HG02870 (cell line): ENCODE measurements around the gene NOTUM.
"Not testable (repeated sequence)": the region's sequence is repeated elsewhere in the genome, so short reads cannot be mapped to it uniquely, and the experiment has no call there.

Experiments used
- ATAC-seq: cut with Tn5 transposase; IDR thresholded peaks from one replicate; pipeline ENCODE4 v1.9.1; 2021; ENCODE audit warnings: mild to moderate bottlenecking, moderate library complexity; ENCODE audit not compliant: unreplicated experiment

The NOTUM gene

DNA sequence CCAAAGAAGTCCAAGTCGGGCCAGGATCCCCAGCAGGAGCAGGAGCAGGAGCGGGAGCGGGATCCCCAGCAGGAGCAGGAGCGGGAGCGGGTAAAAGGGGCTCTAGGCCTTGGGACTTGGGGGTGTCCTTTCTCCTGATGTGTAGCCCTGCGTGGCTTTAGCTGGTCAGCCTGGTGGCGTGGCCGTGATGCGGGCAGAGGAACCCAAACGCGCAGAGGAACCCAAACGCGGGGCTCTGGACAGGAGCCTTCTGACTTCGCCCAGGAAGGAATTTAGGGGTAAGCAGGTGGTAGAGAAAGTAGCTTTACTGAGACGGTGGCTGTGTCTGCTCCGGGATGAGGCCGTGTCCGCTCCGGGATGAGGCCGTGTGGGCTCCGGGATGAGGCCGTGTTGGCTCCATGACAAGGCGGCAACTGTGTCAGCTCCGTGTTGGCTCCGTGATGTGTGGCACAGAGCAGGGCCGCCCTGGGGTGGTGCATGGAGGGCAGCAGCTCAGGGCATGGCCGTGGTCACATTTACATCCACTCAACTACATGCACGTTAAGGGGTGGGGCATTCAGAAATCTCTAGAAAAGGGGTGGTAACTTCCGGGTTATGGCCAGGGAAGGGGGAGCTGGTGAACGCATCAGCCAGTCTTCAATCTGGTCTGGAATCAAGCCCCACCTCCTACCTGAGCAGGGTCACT lies 35.9 kb upstream of the NOTUM start:
- ATAC-seq = no peak

DNA sequence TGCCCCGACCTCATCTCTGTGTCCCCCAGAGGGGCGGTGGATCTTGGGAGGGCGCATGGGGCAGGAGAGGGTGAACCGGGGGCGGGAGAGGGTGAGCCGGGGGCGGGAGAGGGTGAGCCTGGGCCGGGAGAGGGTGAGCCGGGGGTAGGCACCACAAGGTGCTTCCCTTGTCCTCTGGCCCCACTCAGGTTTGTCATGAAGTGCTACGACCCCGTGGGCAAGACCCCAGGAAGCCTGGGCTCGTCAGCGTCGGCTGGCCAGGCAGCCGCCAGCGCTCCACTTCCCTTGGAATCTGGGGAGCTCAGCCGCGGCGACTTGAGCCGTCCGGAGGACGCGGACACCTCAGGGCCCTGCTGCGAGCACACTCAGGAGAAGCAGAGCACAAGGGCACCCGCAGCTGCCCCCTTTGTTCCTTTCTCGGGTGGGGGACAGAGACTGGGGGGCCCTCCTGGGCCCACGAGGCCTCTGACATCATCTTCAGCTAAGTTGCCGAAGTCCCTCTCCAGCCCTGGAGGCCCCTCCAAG lies 35.3 kb upstream of the NOTUM start:
- ATAC-seq = no peak

DNA sequence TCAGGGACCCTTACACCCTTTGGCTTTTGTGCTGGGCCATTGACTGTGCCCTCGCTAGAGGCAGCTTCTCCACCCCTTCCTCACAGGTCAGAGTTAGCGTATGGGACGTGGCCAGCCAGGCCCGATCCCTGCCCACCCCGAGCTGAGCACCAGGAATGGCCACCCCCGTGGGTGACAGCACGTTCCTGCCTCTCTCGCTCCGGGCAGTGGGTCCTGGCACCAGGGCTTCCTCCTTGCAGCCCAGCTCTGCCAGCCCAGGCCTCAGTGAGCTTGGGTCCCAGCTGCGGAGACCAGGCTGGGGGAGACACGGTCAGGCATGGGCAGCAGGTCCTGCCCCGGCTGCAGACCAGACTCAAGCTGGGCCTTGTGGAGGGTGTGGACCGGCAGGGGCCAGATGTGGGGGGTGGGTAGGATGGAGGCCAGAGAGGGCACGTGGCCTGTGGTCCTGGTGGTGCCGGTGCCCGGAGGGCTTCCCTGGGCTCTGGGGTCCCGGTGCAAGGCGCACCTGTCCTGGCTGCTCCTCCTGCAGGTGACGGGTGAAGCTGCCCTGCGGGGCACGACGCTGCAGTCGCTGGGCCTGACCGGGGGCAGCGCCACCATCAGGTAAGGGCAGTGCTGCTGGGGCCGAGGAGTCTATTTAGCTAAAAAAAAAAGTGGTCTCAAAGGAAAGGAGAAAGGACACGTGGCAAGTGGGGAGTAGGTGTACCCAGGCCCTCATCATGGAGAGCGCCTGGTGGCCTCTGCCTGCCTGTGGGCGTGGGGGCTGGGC lies 34.7 kb upstream of the NOTUM start:
- ATAC-seq = no peak

DNA sequence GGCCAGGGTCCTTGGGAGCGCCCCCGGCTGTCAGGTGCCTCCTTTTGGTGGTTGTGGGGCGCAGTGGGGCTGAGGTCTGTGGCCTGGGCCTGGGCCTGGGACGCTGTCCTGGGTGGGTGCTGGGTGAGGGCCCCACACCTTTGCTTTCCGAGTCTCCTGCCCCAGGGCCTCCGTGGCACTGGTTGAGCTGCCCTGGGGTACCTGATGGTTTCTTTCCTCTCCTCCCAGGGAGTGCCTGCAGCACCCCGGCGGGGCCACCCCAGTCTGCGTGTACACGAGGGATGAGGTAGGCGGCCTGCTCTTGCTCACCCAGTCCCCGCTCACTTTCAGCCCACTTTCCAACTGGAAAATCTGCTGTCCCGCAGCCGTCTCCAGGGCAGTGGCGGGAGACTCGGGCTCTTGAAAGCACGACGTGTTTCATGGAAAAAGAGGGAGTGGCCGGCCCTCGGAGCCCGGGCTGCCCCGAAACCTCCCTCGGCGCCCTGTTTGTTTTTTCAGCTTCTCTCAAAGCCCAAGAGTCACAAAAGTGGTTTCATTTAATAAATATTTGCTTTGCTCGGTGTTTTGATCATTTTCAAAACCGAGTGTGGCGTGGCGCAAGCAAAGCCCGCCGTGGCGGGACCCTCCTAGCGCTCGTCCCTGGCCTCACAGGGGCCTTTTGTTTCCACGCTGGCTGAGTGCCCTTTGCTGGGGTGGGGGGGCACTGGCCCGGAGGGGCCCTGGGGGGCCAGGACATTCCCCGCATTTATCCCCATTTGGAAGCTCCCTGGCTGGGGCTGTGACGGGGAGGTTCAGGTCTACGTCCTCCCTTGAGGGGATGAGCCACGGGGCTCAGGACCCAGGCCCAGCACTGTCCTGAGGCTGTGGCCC lies 33.8 kb upstream of the NOTUM start:
- no peak for ATAC-seq

DNA sequence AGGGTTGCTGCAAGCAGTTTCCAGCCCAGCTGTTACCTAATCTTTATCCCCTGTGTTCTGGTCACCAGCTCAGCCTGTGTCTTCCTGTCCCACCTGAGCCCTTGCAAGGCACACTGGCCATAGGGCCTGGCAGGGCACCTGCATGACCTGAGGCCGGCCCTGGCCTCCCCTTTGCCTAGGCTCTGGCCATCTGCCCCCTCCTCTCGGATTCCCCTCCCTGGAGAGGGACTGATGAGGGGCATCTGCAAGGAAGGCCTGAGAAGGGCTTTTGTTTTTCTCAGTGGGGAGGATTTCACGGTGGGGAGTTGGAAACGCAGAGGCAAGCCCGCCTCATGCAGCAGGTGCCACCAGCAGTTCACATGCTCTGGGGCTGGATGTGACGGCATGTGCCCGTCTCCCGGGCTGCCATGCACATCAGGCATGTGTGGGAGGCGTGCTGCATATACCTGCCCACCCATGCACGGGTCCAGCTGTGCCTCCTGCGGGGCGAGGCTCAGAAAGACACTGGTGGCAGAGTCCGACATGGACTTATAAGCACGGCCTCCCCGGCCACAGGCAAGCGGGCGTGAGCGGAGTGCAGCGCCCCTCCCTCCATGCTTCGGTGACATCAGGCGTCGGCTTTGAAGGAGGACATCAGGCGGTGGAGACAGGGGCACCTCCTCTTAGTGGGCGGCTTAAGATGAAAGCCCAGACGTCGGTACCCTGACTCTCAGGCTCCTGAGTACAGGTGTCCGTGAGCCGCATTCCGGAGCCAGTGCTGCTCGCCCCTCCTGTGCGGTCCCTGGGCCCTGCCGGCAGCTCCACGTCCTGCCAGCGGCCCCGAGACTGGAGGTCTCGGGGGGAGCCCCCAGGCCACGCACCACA lies 33.0 kb upstream of the NOTUM start:
- no peak for ATAC-seq

DNA sequence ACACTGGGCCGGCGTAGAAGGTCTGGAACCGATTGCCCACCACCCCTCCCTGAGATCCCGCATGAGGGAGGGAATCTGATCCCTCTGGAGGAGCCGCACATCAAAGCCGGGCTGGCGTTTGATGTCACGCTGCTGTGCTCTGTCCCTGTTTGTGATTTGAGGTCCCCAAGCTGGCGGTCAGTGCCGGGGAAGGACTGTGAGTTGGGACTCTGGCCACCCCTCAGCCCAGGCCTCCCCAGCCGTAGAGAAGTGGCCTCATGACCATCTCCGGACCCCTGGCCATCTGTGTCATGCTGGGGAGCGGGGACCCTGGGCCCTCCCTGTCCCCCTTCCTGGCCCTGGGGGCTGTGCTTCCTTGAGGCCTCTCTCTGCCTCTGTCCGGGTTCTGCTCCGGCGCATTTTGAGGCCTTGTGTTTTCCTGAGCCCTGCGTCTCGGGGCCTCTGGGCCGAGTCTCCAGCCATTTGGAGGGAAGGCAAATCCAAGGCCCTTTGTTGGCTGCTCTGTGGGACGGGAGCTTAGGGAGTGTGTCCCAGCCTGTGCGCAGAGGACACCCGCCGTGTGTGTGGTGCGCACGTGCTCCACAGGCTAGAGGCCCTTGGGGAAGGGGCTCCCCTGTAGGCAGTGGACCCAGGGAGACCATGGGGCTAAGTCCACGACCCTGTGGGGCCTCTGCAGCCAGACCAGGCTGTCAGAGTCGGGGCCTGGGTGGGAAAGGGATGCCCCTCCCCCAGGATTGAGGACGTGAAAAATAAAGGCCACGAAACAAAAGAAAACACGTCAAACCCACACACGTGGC lies 31.5 kb upstream of the NOTUM start:
- ATAC-seq = no peak

DNA sequence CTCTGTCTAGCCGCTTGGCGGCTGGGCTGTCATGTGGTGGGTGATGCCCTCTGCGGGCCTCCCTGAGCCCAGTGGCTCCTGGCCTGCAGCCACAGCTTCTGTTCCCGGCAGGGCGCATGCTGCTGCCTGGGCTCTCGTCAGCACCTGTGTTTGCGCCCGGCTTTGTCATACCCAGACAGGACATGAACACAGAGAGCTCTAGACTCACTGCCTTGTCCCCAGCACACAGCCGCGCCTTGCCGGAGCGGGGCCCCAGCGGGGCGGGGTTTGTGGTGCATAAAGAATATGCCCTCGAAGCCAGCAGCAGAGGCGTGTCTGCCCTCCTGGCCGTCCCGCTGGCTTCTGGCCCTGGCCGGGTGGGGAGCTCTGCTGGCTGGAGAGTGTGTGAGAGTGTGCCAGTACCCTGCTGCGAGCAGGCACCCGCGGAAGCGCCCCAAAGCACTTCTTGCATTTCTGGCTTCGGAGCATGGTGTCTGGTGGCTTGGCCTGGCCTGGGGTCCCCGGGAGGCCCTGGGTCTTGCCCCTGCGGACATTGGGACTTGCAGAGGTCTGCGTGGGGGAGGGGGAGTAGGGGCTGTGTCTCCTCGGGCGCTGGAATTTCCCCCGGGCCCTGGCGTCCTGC lies 30.8 kb upstream of the NOTUM start:
- ATAC-seq = no peak

DNA sequence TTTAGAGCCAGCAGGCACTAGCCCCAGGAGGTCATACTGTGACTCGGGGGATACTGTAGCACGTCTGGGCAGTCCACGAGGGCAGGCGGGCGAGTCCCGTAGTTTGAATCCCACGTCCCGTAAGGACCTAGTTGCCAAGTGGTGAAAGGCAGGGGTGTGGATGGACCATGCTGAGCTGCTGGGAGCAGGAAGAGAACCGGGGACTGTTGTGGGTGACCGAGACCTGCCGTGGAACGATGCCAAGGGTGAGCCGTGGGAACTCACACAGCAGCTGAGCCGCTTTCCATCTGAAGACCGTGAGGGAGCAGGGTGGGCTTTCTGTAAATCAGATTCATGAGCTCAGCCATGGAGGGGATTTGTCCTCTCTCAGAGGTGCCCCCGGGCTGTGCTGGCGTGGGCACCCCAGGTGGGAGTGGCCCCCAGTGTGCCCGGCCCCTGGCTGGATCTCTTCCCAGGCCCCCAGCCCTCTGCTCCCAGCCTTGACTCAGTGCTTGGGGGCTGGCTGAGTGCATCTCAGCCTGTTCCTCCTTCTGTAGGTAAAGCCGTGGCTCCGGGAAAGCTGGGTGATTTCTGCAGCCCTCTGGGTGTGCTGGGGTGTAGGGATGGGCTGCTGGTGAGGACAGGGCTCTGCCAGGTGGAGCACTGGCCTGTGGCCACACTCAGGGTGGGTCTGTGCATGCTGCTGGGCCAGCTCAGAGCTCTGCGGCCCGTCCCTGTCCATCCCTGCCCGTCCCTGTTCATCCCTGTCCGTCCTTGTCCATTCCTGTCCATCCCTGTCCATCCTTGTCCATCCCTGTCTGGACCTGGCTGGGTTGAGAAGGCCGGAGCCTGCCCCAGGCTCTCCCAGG lies 30.1 kb upstream of the NOTUM start:
- no peak for ATAC-seq

DNA sequence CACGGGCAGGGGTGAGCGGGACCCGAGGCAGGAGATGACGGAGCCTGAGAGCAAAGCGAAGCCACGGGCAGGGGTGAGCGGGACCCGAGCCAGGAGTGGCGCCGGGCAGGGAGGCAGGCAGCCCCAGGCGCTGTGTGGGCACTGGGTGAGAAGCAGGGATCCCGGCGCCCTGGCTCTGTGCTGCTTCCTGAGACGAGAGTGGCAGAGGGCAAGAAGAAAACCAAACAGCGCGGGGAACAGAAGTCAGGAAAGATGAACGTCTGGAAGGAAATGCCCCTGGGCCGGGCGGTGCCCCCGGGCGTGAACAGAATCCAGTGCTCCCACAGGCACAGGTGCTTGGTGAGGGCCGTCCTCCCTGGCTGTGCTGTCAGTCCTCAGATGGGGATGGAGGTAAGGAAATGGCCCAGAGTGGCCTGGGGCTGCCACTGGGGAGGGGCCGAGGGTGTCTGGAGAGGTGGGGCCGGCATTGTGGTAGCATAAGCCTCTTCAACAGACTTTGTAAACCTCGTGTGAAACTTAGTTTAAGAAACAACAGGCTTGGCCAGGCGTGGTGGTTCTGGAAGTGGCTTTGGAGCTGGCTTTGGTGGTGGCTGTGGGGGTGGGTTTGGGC lies 26.3 kb upstream of the NOTUM start:
- no peak for ATAC-seq

DNA sequence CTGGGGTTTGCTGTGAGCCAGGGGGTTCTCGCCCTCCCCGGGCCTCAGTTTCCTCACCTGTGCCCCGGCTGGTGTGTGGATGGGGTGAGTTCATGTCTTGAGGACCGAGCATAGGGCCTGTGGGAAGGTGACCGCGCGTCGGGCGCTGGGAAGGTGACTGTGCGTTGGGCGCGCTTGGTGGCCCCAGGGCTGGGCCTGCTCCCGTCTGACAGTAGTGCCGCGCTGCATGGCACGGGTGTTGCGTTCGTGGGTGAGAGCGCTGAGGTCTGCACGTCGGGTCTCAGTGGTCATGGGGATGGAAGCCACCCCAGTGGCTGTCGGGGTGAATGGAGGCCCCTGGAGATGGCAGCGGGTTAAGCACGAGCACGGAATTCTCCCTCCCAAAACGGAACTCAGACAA lies 25.6 kb upstream of the NOTUM start:
- no peak for ATAC-seq

DNA sequence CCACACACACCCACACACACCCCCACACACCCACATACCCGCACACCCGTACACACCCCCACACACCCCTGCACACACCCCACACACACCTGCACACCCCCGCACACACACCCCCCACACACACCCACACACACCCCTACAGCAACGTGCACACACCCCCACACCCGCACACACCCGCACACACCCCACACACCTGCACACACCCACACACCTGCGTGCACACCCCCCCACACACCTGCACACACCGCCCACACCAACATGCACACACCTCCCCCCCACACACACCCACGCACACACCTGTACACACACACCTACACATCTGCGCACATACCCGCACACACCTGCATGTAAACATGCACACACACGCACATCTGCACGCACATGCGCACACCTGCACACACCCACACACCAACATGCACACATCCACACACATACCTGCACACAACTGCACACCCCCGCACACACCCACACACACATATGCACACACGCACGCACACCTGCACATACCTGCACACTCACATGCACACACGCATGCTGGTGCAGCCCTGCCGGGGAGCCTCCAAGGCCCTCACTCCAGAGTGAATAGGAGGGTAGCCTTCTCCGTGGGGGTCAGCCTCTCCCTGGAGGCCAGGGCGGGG lies 23.9 kb upstream of the NOTUM start:
- no peak for ATAC-seq

DNA sequence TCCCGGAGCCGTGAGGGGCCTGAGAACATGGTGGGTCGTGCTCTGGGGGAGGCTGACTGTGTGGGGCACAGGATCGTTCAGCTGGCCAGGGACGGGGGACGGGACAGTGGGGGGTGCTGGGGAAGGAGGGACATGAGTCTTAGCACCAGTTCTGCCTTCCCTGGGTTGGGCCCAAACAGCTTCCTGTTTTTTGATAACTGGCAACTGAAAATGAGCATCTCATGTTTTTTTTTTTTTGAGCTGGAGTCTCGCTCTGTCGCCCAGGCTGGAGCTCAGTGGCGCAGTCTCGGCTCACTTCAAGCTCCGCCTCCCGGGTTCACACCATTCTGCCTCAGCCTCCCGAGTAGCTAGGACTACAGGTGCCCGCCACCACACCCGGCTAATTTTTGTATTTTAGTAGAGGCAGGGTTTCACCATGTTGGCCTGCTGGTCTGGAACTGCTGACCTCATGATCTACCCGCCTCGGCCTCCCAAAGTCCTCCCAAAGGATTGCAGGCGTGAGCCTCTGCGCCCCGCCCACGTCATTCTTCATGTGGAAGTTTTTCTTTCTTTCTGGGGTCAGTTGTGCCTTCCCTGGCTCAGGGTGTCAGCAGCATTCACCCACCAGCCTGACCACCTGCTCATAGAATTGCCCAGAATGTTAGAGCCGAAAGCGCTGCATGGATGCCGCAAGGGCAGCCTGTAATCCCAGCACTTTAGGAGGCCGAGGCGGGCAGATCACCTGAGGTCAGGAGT lies 22.8 kb upstream of the NOTUM start:
- ATAC-seq = no peak

DNA sequence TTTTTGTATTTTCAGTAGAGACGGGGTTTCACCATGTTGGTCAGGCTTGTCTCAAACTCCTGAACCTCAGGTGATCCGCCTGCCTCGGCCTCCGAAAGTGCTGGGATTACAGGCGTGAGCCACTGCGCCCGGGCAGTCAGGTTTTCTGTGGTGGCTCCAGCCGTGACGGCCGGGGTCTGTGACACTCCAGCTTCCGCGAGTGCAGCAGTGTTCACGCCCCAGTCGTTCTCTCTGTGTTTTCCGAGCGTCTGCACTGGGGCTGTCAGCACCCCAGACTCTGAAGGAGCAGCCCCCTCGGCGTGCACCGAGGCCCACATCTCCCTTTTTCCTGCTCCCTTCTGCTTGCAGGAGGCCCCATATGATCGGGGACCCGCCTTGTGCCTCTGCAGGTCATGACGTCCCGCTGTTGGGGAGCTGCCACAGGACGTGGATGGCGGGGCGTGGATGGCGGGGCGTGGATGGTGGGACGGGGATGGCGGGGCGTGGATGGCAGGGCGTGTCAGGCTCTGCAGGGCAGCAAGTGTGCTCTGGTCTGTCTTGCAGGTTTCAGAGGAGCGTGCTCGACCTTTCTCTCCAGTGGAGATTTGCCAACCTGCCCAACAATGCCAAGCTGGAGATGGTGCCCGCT lies 22.1 kb upstream of the NOTUM start:
- no peak for ATAC-seq

DNA sequence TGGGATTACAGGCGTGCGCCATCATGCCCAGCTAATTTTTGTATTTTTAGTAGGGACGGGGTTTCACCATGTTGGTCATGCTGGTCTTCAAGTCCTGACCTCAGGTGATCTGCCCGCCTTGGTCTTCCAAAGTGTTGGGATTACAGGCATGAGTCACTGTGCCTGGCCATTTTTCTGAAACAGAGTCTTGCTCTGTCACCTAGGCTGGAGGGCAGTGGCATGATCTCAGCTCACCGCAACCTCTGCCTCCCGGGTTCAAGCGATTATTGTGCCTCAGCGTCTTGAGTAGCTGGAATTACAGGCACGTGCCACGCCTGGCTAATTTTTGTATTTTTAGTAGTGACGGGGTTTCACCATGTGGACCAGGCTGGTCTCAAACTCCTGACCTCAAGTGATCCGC lies 20.5 kb upstream of the NOTUM start:
- not testable (repeated sequence) for ATAC-seq

DNA sequence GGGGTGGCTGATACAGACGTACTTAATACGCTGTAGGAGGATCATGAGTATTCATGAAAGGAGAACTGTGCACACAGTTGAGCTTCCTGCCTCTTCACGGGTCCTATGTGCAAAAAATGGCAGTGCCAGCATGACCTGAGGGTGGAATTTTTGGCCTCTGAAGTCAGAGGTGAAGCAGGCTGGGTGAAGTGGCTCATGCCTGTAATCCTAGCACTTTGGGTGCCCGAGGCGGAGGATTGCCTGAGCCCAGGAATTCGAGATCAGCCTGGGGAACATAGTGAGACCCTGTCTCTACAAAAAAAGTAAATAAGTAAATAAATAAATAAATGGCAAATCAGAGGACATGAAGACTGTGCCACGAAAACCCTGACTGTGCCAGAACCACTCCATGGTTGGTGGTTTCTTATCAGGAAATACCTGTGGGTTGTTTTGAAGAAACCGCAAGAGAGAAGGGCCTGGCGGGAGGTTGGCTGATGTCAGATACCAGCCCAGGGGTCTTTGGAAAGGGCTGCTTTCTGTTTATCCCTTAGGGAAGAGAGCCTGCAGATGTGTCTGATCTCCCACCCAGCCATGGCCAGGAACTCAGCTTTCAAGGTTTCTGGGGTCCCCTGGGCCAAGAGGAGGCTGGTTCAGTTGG lies 19.8 kb upstream of the NOTUM start:
- ATAC-seq = no peak

DNA sequence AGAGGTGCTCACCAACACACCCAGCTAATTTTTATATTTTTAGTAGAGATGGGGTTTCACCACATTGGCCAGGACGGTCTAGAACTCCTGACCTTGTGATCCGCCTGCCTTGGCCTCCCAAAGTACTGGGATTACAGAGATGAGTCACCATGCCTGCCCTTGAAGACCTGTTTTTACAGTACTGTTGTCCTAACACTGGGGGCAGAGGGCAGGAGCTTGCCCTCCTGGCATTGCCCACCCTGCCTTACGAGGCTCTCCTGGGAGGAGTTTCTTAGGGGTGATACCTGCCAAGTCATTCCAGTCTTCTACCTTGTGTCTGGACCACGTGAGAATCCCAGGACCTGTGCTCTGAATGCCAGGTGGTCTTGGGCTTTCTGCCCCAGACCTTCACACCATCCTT lies 19.1 kb upstream of the NOTUM start:
- no peak for ATAC-seq
